HG02610 (cell line): Measurements from ENCODE around the gene THSD7A.
"Not testable (repeated sequence)": the region's sequence is repeated elsewhere in the genome, so short reads cannot be mapped to it uniquely, and the experiment has no call there.

Source experiments
- ATAC-seq: cut with Tn5 transposase; IDR thresholded peaks from one replicate; pipeline ENCODE4 v1.9.1; 2021; ENCODE audit warnings: mild to moderate bottlenecking, moderate library complexity; ENCODE audit not compliant: unreplicated experiment

The THSD7A gene

GRCh38 chr7:11473220-11473619 lies 358.8 kb downstream of the THSD7A start:
- ATAC-seq, result no peak

- no peak for ATAC-seq
Measured at GRCh38 chr7:11472646-11473045, 359.4 kb downstream of the THSD7A start.

- no peak for ATAC-seq
Measured at GRCh38 chr7:11471255-11471654, 360.7 kb downstream of the THSD7A start.

- no peak for ATAC-seq
Measured at GRCh38 chr7:11469028-11469745, 362.8 kb downstream of the THSD7A start.

GRCh38 chr7:11466517-11467105 lies 365.4 kb downstream of the THSD7A start:
- no peak for ATAC-seq

GRCh38 chr7:11464624-11465023 lies 367.4 kb downstream of the THSD7A start:
- ATAC-seq, result no peak

- ATAC-seq, result no peak
Measured at GRCh38 chr7:11461946-11462345, 370.1 kb downstream of the THSD7A start.

GRCh38 chr7:11458736-11459483 lies 373.1 kb downstream of the THSD7A start:
- peak; percentile 67 for ATAC-seq

- ATAC-seq, result no peak
Measured at GRCh38 chr7:11457419-11457818, 374.6 kb downstream of the THSD7A start.

- ATAC-seq, result no peak
Measured at GRCh38 chr7:11456574-11456973, 375.4 kb downstream of the THSD7A start.

- ATAC-seq, result no peak
Measured at GRCh38 chr7:11452476-11452875, 379.5 kb downstream of the THSD7A start.

- ATAC-seq, result no peak
Measured at GRCh38 chr7:11450281-11450680, 381.7 kb downstream of the THSD7A start.

- no peak for ATAC-seq
Measured at GRCh38 chr7:11449316-11449715, 382.7 kb downstream of the THSD7A start.

- no peak for ATAC-seq
Measured at GRCh38 chr7:11448323-11448722, 383.7 kb downstream of the THSD7A start.

- ATAC-seq, result no peak
Measured at GRCh38 chr7:11447106-11447505, 384.9 kb downstream of the THSD7A start.

GRCh38 chr7:11443934-11444333 lies 388.1 kb downstream of the THSD7A start:
- ATAC-seq, result not testable (repeated sequence)

- ATAC-seq, result no peak
Measured at GRCh38 chr7:11437994-11438393, 394.0 kb downstream of the THSD7A start.

GRCh38 chr7:11436773-11437524 lies 395.0 kb downstream of the THSD7A start:
- ATAC-seq, result no peak

- no peak for ATAC-seq
Measured at GRCh38 chr7:11436316-11436715, 395.7 kb downstream of the THSD7A start.

- ATAC-seq, result no peak
Measured at GRCh38 chr7:11434366-11434765, 397.6 kb downstream of the THSD7A start.

- no peak for ATAC-seq
Measured at GRCh38 chr7:11430841-11431240, 401.2 kb downstream of the THSD7A start.
